ENCODE results near the gene RPL29. TPM values are rescaled to one million over a fixed set of nuclear protein-coding genes. Genes with fewer than 3 reads are reported as not detected.

Gene RPL29
- total and polyA plus RNA-seq, 9 donors: 2,497 to 3,484 (median 2,953) TPM

- Histone ChIP-seq H3K9me3 (replicated peaks; ENCODE audit: control insufficient read depth, low read depth, low read length) (no peaks in the 10 kb centered on the region), H3K4me1 (ENCODE audit: control insufficient read depth, insufficient read depth, low read length) (peaks cover 9% of the 10 kb centered on the region), H3K4me3 (ENCODE audit: low read length) (no peak overlapping the region), H3K27me3 (ENCODE audit: control insufficient read depth, insufficient read depth, low read length) (peaks cover 17% of the 10 kb centered on the region), H3K36me3 (ENCODE audit: control insufficient read depth, insufficient read depth, low read length) (no peaks in the 10 kb centered on the region), H3K27ac (ENCODE audit: low read length) (no peak overlapping the region)
- DNase-seq: no peak
- WGBS (ENCODE audit: insufficient coverage): 100% methylated on average over 1 of the region's 2 CpGs
Measured at GRCh38 chr3:51950899-51951298, 44.8 kb downstream of the RPL29 start.

- Histone ChIP-seq H3K4me1 (ENCODE audit: control insufficient read depth, insufficient read depth, low read length) (no peaks in the 10 kb centered on the region), H3K27me3 (ENCODE audit: control insufficient read depth, insufficient read depth, low read length) (peaks cover 6% of the 10 kb centered on the region), H3K36me3 (ENCODE audit: control insufficient read depth, insufficient read depth, low read length) (no peaks in the 10 kb centered on the region), H3K27ac (ENCODE audit: low read length) (no peak overlapping the region), H3K4me3 (ENCODE audit: low read length) (no peak overlapping the region), H3K9me3 (replicated peaks; ENCODE audit: control insufficient read depth, low read depth, low read length) (no peaks in the 10 kb centered on the region)
- 82% methylated on average over 5 of the region's 5 CpGs for WGBS (ENCODE audit: insufficient coverage)
- DNase-seq: no peak
Measured at GRCh38 chr3:51949121-51949520, 46.6 kb downstream of the RPL29 start.

- no peak for DNase-seq
- WGBS (ENCODE audit: insufficient coverage): 83% methylated on average over 9 of the region's 10 CpGs
- Histone ChIP-seq H3K27ac (ENCODE audit: low read length) (no peak overlapping the region), H3K9me3 (replicated peaks; ENCODE audit: control insufficient read depth, low read depth, low read length) (no peaks in the 10 kb centered on the region), H3K4me3 (ENCODE audit: low read length) (no peak overlapping the region), H3K27me3 (ENCODE audit: control insufficient read depth, insufficient read depth, low read length) (peaks cover 2% of the 10 kb centered on the region), H3K36me3 (ENCODE audit: control insufficient read depth, insufficient read depth, low read length) (no peaks in the 10 kb centered on the region), H3K4me1 (ENCODE audit: control insufficient read depth, insufficient read depth, low read length) (peaks cover 4% of the 10 kb centered on the region)
Measured at GRCh38 chr3:51948016-51948580, 47.6 kb downstream of the RPL29 start.

GRCh38 chr3:51947215-51947900, 48.3 kb downstream of the RPL29 start:
- no peaks in the 10 kb centered on the region for H3K36me3 ChIP-seq (ENCODE audit: control insufficient read depth, insufficient read depth, low read length)
- no peak overlapping the region for H3K4me3 ChIP-seq (ENCODE audit: low read length)
- H3K27ac ChIP-seq (ENCODE audit: low read length): no peak overlapping the region
- WGBS (ENCODE audit: insufficient coverage): 66% methylated on average over 12 of the region's 13 CpGs
- H3K27me3 ChIP-seq (ENCODE audit: control insufficient read depth, insufficient read depth, low read length): peaks cover 2% of the 10 kb centered on the region
- peaks cover 12% of the 10 kb centered on the region for H3K4me1 ChIP-seq (ENCODE audit: control insufficient read depth, insufficient read depth, low read length)
- H3K9me3 ChIP-seq (replicated peaks; ENCODE audit: control insufficient read depth, low read depth, low read length): no peaks in the 10 kb centered on the region
- no peak for DNase-seq

- peaks cover 14% of the 10 kb centered on the region for H3K4me1 ChIP-seq (ENCODE audit: control insufficient read depth, insufficient read depth, low read length)
- no peaks in the 10 kb centered on the region for H3K9me3 ChIP-seq (replicated peaks; ENCODE audit: control insufficient read depth, low read depth, low read length)
- WGBS (ENCODE audit: insufficient coverage): 48% methylated on average over 3 of the region's 4 CpGs
- no peak for DNase-seq
- H3K27me3 ChIP-seq (ENCODE audit: control insufficient read depth, insufficient read depth, low read length): peaks cover 2% of the 10 kb centered on the region
- no peak overlapping the region for H3K27ac ChIP-seq (ENCODE audit: low read length)
- H3K4me3 ChIP-seq (ENCODE audit: low read length): no peak overlapping the region
- no peaks in the 10 kb centered on the region for H3K36me3 ChIP-seq (ENCODE audit: control insufficient read depth, insufficient read depth, low read length)
Measured at GRCh38 chr3:51946796-51947195, 48.9 kb downstream of the RPL29 start.

GRCh38 chr3:51945926-51946705, 49.6 kb downstream of the RPL29 start:
- WGBS (ENCODE audit: insufficient coverage): 92% methylated on average over 11 of the region's 14 CpGs
- H3K27ac ChIP-seq (ENCODE audit: low read length): no peak overlapping the region
- peaks cover 18% of the 10 kb centered on the region for H3K4me1 ChIP-seq (ENCODE audit: control insufficient read depth, insufficient read depth, low read length)
- H3K36me3 ChIP-seq (ENCODE audit: control insufficient read depth, insufficient read depth, low read length): no peaks in the 10 kb centered on the region
- H3K27me3 ChIP-seq (ENCODE audit: control insufficient read depth, insufficient read depth, low read length): peaks cover 2% of the 10 kb centered on the region
- H3K4me3 ChIP-seq (ENCODE audit: low read length): no peak overlapping the region
- DNase-seq: no peak
- H3K9me3 ChIP-seq (replicated peaks; ENCODE audit: control insufficient read depth, low read depth, low read length): no peaks in the 10 kb centered on the region

- Histone ChIP-seq H3K4me3 (ENCODE audit: low read length) (no peak overlapping the region), H3K27ac (ENCODE audit: low read length) (no peak overlapping the region), H3K27me3 (ENCODE audit: control insufficient read depth, insufficient read depth, low read length) (no peaks in the 10 kb centered on the region), H3K36me3 (ENCODE audit: control insufficient read depth, insufficient read depth, low read length) (no peaks in the 10 kb centered on the region), H3K4me1 (ENCODE audit: control insufficient read depth, insufficient read depth, low read length) (peaks cover 25% of the 10 kb centered on the region), H3K9me3 (replicated peaks; ENCODE audit: control insufficient read depth, low read depth, low read length) (no peaks in the 10 kb centered on the region)
- WGBS (ENCODE audit: insufficient coverage): 82% methylated on average over 17 of the region's 18 CpGs
- DNase-seq: peak; percentile 6
Measured at GRCh38 chr3:51945031-51945840, 50.5 kb downstream of the RPL29 start.

- Histone ChIP-seq H3K4me1 (ENCODE audit: control insufficient read depth, insufficient read depth, low read length) (peaks cover 25% of the 10 kb centered on the region), H3K9me3 (replicated peaks; ENCODE audit: control insufficient read depth, low read depth, low read length) (no peaks in the 10 kb centered on the region), H3K27me3 (ENCODE audit: control insufficient read depth, insufficient read depth, low read length) (no peaks in the 10 kb centered on the region), H3K27ac (ENCODE audit: low read length) (no peak overlapping the region), H3K4me3 (ENCODE audit: low read length) (no peak overlapping the region), H3K36me3 (ENCODE audit: control insufficient read depth, insufficient read depth, low read length) (no peaks in the 10 kb centered on the region)
- DNase-seq: peak; percentile 6
- WGBS (ENCODE audit: insufficient coverage): 77% methylated on average over 9 of the region's 11 CpGs
Measured at GRCh38 chr3:51944451-51945021, 51.2 kb downstream of the RPL29 start.

Data from muscle of leg (tissue), 11 donors.